Measurements from ENCODE around the gene GABRR2.

Gene GABRR2

DNA sequence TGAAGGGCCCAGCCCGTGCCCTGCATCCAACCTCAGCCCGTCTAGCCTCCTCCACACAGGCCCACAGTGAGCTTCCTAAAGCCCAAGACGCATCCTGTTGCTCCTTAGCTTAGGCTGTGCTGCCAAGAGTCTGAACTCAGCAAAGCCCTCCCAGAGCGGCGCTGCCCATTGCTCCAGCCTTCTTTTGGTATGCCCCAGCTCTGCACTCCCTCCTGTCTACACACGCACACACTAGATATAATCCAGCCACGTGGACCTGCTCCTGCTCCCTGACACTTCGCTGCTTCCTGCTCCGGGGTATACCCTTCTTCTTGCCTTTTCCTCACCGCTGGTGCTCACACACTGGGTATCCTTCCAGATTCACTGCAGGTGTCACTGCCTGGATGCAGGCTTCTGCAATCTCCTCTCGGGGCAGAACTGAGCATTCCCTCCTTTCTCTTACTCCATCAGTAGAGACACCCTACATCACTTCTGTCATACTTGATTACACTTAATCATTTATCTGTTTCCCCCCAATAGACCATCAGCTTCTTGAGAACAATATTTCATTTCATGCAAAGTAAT, 23.8 kb downstream of the GABRR2 start:
- no peak for DNase-seq (ENCODE audit: low read depth in 2 of 2)

DNA sequence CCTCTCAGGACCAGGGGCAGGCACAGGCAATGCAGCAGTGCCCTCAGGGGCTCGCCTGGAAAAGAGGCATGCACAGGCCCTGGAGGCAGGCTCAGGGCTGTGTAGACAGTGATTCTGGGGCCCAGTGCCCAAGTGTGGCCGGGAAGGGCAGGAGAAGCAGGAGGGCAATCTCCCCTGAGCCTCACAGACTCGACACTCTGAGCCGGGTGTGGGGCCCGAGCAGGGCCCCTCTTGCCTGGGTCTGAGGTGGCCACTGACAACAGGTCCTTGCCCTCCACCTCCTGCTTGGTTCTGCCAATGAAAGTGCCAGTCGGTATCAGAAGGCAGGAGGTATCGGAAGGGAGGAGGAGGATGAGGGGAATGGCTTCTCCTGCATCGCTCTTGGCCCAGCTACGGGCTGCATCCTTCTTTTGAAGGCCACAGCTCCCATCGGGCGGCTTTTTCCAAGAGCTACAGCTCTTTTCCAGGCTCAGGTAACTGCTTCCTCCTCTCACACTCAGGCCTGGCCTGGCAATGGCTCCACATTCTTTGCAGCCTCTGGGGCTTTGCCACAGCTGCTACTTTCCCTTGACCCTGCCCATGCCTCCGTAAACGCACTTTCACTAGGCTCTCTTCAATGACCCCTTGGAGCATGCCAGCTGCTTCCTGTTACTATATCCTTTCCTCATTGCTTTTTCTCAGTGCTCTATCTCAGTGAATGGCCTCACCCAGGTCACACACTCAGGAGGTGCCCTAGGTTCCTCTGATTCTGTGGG, 24.5 kb downstream of the GABRR2 start:
- no peak for DNase-seq (ENCODE audit: low read depth in 2 of 2)

DNA sequence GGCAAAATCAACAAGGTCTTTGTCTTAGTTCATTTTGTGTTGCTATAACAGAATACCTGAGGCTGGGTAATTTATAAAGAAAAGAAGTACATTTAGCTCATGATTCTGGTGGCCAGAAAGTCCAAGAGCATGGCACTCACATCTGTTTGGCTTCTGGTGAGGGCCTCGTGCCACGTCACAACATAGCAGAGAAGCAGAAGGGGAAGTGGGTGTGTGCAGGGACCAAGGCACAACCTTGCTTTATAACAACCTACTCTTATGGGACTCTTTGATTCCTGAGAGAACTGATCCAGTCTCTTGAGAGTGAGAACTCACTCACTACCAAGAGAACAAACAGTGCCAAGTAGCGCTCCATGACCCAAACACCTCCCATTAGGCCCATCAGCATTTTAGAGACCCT, 25.4 kb downstream of the GABRR2 start:
- DNase-seq (ENCODE audit: low read depth in 2 of 2) = no peak

DNA sequence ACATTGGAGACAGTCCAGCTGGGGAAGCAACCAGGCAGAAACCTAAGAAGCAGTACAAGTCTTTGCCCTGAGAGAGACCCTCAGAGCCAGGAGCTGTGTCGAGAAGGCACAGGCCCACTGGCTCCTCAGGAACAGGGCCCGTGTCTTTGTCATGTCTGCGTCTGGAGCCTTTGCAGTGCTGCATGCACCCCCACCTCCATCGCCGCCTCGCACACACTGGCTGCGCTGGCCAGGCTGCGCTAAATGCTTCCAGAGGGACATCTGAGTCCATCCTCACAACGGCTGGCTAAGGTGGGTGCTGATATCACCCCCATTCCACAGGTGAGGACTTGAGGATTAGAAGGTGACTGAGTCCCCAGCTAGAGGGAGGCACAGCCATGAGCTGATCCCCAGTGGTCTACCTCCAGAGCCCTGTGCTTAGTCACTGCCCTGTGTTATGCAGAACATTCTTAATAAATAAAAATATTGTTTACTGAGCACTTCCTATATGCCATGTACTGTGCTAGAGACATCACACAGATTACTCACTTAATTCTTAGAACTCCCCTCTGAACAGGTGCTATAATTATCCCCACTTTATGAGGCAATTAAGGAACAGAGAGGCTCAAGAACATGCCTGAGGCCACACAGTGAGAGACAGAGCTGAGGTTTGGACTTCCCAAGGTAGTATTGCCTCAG, 27.6 kb downstream of the GABRR2 start:
- no peak for DNase-seq (ENCODE audit: low read depth in 2 of 2)

DNA sequence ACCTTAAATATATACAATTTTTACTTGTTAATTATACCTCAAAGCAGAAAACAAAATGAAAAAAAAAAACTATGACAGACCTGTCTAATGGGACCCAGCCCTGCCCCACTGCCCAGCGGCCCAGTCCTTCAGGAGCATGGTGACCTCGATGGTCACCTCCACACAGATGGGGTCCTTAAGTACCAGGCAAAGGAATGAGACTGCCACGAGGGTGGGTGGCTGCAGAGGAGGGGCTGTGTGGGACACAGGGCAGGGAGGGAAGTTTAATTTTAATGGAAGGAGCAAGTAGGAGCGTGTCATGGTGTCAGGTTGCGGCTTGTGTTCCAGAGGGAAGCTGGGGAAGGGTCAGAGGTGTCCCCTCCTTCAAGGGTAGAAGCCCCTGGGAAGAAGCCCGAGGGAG, 28.6 kb downstream of the GABRR2 start:
- no peak for DNase-seq (ENCODE audit: low read depth in 2 of 2)

DNA sequence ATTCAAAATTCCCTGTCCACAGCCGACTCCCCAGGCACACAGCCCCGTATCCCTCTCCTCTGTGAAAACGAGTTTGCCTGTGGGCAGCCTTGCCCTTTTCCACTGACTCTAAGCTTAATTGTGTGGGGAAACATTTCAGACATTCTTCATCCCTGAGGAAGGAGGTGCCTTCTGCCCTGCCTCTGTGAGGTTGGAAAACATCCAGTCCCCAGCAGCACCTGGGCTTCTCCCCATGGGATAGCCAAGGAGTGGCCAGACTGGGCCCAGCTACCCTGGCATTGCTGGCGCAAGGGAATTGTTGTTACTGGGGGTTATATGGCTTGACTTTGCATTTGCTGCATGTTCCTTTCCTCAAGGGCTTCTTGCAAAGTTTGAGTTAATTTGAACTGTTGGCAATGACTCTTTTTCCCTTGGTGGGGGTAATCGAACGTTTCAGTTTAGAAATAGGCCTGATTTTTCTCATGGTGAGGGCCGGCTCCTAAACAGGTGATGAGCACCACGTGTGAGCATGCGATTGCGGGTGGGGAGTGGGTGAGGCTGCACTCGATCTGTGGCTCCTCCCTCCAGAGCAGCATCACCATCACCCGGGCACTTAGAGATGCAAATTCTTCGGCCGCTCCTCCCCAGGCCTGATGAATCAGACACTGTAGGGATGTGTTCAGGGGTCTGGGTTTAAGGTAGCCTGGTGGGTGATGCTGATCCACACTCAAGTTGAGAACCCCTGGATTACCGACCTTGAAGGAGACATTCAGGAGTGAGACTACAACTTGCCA, 29.9 kb downstream of the GABRR2 start:
- DNase-seq (ENCODE audit: low read depth in 2 of 2) = no peak

DNA sequence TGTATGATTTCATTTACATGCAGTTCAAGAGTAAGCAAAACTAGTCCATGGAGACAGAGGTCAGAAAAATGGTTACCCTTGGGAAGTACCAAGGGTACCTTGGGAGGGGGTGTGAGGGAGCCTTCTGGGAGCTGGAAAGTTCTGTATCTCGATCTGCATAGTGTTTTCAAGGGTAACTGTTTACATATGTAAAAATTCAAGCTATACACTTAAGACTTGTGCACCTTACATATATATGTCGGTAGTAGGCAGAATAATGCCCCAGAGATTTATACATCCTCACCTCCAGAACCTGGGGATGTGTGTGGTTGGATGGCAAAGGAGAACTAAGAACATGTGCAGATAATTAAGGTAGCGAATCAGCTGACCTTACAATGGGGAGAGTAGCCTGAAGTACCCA, 31.0 kb downstream of the GABRR2 start:
- no peak for DNase-seq (ENCODE audit: low read depth in 2 of 2)

DNA sequence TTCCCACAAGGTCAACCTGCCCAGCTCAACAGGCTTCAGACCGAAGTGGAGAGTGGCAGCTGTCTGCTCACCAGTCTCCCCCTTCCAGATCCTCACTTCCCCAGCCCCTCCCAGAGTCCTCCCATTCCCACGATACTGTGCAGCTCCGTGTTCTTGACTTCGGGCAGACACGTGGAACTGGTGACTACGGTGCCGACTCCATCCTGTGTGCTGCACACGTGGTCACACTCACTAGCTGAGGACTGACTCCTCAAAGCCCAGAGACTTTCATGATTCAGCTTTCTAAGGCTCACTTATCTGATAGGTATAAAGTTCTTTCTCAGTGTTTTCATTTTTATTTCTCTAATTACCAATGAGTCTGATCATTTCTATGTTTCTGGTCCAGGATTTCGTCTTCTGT, 32.4 kb downstream of the GABRR2 start:
- DNase-seq (ENCODE audit: low read depth in 2 of 2) = no peak

DNA sequence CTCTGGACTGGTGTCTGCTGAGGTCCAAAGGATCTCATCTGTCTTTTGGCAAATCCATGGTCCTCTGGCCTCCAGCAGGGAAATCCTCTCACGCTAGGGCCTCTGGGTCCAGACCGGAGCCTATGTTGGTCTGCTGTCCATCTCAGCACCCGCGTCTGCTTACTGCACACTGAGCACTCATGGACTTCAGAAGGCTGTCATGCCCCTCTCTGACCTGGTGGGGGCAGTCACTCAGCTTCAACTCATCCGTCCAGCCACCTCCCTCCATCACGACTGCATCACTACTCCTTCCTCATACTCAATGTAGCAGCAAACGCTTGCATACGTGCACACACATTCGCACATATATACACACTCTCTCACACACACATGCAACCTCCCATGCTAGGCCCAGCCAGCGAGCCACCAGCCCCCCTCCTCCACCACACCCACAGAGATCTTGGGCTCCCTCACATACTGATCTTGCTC, 33.3 kb downstream of the GABRR2 start:
- peak in 1 of 2 donors; percentile 33 for DNase-seq (ENCODE audit: low read depth in 2 of 2)

DNA sequence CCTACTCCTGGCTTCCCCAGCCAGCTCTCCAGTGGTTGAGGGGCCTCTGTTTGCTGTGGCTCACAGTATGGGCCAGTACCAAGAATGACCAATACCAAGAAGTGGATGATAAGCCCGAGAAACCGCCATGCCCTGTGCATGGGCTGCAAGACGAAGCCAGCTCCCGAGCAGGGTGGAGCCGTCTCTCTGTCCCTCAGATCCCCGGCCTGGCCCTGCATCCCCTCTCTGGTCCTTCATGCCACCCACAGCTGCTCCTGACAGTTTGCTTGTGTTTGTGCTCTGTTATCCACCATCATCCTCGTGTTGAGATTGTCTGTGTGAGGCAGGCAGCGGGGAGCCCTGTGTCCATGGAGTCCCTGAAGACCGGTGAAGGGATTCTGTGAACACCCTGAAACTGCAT, 36.1 kb downstream of the GABRR2 start:
- no peak for DNase-seq (ENCODE audit: low read depth in 2 of 2)

DNA sequence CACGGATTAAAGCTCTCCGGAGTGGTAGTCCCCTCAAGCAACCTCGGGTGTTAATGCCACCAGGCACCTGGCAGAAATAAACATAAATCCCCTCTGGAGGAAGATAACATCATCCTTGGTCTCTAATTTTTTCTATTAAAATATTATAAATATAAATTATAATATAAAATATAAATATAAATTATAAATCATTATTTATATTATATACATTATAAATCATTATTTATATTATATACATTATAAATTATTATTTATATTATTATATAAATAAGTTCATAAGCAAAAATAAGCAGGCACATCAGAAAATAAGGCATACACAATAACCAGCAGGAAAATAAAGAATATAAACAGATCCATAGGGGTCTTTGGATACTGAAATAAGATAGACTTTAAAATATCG, 39.2 kb downstream of the GABRR2 start:
- no peak for DNase-seq (ENCODE audit: low read depth in 2 of 2)

DNA sequence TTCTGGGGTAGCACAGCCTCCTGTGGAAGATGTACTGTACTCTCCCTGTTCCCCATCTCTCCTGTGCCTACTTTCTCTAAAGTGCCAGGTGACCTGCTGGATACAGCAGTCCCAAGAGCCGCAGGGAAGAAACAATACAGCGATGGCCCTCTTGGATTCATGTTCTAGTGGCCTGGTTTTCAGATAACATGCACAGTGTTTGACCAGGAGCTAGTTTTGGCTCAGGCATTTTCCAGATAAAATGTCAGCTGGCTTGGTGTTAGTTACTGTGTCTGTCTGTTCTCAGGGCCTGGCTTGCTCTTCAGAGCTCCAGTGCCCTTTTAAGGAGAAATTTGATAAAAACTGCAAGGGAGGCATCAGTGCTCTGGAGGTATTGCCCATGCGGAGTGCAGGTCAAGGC, 41.3 kb downstream of the GABRR2 start:
- DNase-seq (ENCODE audit: low read depth in 2 of 2) = no peak

DNA sequence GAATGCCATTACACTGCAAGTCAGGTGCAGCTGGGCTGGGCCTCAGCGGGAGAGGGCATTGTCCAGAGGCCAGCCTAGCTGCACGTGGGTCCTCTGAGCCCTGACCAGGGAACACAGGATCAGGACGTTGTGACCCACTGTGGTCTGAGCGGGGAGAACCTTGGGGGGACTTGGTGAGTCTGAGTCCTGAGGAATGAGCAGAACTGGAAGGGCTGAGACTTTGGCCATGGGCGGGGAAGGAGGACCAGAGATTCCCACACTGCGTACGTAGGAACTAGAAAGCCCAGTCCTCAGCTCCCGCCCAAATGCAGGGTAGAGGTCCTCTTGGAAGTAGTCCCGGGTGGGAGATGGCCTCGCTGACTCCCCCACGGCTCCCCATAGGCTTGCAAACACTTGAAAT, 42.5 kb downstream of the GABRR2 start:
- DNase-seq (ENCODE audit: low read depth in 2 of 2) = no peak

DNA sequence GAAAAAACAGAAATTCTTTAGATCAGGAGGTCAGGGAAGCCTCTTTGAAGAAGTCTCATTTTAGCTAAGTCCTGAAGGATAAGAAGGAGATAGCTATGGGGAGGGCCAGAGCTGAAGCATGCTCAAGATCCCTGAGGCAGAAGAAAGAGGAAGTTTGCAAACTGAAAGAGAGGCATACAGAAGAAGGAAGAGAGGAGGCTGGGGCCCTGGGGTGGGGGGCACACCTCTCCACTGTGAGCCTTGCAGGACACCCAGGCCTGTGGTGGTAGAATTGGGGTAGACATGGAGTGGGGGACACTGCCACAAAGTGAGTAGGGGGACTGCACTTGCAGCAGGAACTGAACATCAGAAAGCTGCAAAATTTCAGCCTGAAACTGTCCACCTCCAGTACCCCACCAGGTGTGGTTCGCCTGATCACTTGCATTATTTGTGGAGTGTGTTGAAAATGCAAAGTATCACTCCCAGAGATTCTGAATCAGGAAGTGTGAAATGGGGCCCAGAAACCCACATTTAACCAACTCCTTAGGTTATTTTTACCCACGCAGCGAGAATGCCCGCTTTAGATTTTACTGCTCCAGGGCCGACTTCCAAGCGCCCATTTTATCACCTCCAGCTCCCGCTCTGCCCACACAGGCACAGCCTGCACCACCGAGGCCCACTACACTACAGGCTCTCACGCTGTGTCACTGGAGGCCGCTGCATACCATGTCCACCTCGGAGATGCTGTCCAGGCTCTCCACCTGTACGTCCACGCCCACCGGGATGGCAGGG, 44.0 kb downstream of the GABRR2 start:
- DNase-seq (ENCODE audit: low read depth in 2 of 2) = no peak

DNA sequence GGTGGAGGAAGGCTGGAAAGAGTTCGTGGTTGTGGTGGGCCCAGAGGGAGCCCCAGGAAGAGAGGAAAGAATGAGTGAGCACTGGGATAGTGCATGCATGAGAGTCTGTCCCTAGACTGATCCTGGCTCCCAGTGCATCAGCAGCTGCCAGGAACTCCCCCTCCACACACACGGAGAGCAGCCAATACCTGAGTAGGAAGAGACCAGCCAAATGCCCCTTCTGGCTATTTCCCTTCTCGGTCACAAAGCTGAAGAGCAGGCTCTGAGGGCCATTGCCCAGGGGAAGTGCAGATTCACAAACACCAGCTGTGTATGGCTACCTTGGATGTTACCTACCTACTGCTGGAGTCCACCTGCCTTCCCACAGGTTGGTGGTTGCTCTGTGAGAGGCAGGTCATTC, 45.1 kb downstream of the GABRR2 start:
- no peak for DNase-seq (ENCODE audit: low read depth in 2 of 2)

DNA sequence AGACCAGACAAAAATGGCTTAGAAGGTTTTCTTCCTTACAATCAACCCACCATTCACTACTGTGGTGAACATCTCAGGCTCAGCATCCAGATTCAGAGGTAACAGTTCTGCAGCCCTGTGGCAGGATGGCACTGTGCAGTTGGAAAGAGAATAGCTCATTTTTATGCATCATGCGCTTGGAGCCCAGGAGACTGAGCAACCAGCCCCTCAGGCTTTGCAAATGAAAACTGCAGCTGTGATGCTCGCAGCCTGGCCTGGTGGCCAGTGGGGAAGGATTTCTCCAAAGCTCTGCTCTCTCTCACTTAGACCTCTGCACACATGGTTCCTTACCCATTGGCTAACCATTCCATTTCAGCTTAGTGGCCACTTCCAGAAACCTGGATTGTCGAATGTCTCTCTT, 45.8 kb downstream of the GABRR2 start:
- DNase-seq (ENCODE audit: low read depth in 2 of 2) = no peak

DNA sequence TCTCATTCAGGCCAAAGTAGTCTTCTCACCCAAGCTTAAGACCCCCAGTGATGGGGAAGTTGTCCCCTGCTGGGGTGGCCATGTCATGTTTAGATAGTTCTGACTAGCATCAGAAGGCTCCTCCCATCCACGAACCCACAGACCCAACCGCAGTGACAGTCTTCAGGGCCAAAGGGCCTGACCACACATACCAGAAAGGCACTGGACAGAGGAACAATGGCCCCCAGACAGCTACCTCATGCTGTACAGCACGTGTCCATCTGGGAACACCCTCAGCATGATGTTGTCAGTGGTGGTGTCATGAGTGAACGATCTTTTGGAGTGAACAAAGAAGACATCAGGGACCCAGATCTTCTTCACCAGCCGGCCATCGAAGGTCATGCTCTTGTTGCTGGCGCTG, 46.3 kb downstream of the GABRR2 start:
- no peak for DNase-seq (ENCODE audit: low read depth in 2 of 2)

DNA sequence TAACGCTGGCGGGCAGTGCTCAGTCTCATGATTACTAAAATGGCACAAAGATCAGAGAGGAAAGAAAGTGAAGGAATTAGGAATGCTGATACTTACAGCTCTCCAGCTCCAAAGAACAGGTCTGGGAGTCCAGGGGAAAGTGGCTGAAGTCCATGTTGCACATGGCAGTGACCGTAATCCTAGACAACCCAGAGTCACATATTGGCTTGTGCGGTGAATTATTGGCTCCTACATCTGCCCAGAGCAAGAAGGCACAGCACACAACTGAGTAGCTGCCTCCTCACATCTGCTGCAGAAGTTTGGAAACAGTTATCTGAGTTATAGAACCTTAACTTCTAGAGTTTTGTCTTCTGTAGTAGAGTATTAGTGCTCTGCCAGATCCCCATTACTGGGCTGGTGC, 47.2 kb downstream of the GABRR2 start:
- no peak for DNase-seq (ENCODE audit: low read depth in 2 of 2)

DNA sequence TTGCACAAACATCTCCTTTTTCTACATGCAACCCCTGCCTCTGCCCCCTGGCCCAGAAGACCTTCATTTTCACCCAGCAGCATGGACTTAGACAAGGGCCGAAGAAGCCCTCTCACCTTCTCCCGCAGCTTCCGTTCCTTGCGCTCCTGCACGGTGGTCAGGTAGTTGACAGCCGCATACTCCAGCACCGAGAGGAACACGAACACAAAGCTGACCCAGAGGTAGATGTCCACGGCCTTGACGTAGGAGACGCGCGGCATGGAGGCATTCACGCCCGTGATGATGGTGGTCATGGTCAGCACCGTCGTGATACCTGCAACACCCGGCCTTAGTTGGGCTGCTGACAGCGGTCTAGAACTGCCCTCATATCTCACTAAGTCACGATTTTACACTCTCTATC, 50.8 kb downstream of the GABRR2 start:
- no peak for DNase-seq (ENCODE audit: low read depth in 2 of 2)

DNA sequence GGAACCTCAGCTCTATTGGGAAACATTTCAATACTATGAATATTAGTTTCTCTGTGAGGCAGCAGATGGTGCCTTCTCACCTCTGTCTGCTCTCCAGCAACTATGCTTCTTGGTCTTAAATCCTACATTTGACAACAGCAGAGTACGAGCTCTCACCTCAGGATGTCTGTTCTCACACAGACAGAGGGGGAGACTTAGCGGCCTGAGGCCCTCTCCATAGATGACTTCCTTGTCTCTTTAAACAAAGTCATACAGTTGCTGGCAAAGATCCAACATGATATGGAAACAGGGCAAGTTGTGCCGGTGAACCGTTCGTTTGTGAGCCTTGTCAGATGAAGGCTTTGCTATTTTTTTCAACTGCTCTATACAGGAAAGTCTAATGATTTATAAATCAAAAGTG, 54.3 kb downstream of the GABRR2 start:
- DNase-seq (ENCODE audit: low read depth in 2 of 2) = no peak

DNA sequence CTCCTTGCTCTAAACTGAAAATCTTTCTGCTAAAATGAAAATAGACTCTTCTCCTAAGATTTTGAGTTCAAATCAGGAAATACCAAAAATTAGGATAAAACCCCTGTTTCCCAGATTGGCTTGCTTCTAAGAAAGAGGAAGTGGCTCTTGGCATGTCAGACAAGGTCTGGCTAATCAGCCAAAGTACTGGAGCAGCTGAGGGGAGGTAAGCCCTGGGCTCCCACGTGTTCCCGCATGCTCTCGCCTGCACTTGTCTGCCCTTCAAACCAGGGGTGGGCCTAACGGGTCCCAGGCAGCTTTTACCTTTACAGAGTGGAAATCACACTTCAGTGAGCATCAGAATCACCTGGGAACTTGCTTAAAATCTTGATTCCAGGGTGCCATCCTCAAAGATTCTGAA, 54.8 kb downstream of the GABRR2 start:
- no peak for DNase-seq (ENCODE audit: low read depth in 2 of 2)

DNA sequence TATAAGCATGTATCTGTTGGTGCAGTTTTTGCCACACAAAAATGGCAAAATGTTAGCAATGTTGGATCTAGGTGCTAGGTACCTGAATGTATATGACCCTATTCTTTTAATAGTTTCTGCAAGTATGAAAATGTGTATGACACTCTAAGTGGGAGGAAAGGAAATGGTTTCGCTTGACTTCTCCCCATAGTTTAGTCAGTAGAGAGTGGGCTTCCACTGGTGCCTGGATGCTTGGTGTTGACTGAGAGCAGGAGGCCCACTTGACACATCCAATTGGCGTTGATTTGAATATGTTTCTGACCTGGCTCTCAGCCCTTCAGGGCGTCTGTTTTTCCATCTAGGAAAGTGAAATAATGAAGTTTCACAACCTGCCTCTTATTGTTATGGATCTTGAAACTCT, 56.2 kb downstream of the GABRR2 start:
- no peak for DNase-seq (ENCODE audit: low read depth in 2 of 2)

All from activated CD4-positive, alpha-beta T cell treated with anti-CD3 and anti-CD28 coated beads for 24 hours (primary cell).